Measurements from ENCODE around the gene TCF25. TPM values are rescaled to one million over a fixed set of nuclear protein-coding genes. Genes with fewer than 3 reads are reported as not detected.
"Not testable (repeated sequence)": the region's sequence is repeated elsewhere in the genome, so short reads cannot be mapped to it uniquely, and the experiment has no call there.

Gene TCF25
- total and polyA plus RNA-seq, 2 experiments from 2014 or later = 229 to 300 TPM

DNA sequence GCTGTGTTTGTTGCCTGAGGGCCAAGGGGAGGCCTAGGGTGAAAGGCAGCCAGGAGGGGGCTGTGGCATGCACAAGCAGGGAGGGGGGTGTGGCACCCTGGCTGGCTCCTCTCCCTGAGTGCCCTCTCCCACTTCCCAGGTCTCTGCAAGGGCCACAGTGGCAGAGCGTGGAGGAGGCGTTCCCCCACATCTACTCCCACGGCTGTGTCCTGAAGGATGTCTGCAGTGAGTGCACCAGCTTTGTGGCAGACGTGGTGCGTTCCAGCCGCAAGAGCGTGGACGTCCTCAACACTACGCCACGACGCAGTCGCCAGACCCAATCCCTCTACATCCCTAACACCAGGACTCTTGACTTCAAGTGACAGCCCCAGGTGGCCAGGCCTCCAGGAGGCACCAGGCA, 3.5 kb upstream of the TCF25 start:
- no peaks in the 10 kb centered on the region for H3K4me1 ChIP-seq (ENCODE audit: low read depth)
- no peak overlapping the region for H3K27ac ChIP-seq
- TF ChIP-seq, protein P1, sequence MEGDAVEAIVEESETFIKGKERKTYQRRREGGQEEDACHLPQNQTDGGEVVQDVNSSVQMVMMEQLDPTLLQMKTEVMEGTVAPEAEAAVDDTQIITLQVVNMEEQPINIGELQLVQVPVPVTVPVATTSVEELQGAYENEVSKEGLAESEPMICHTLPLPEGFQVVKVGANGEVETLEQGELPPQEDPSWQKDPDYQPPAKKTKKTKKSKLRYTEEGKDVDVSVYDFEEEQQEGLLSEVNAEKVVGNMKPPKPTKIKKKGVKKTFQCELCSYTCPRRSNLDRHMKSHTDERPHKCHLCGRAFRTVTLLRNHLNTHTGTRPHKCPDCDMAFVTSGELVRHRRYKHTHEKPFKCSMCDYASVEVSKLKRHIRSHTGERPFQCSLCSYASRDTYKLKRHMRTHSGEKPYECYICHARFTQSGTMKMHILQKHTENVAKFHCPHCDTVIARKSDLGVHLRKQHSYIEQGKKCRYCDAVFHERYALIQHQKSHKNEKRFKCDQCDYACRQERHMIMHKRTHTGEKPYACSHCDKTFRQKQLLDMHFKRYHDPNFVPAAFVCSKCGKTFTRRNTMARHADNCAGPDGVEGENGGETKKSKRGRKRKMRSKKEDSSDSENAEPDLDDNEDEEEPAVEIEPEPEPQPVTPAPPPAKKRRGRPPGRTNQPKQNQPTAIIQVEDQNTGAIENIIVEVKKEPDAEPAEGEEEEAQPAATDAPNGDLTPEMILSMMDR (IDR thresholded peaks at IDR 0.05; ENCODE audit: low read depth, low read length) = no peak
- H3K36me3 ChIP-seq = peaks cover 1% of the 10 kb centered on the region
- H3K4me3 ChIP-seq = no peak overlapping the region
- no peaks in the 10 kb centered on the region for H3K9me3 ChIP-seq (ENCODE audit: low read depth)
- DNase-seq (ENCODE audit: low read depth in 1 of 2, low spot score in 1 of 2) = no peak
- H3K27me3 ChIP-seq = no peaks in the 10 kb centered on the region

DNA sequence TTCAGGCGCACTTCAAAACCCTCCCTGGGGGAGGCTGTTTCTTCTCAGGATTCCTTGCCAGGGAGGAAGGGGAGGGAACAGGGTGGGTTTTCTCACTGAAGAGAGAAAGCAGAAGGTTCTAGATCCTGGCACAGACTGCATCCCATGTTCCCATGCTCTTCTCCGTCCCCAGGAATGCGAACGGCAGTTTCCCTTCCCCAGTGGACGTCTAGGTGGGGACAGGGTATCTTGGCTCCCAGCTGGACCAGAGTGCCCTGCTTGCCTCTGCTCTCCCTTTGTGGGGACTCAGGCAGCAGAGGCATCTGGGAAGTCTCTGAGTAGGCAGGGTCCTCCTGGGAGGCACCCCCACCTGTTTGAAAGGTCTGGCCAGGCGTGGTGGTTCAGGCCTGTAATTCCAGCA, 3.0 kb upstream of the TCF25 start:
- peaks cover 4% of the 10 kb centered on the region for H3K36me3 ChIP-seq
- H3K9me3 ChIP-seq (ENCODE audit: low read depth) = no peaks in the 10 kb centered on the region
- DNase-seq (ENCODE audit: low read depth in 1 of 2, low spot score in 1 of 2) = no peak
- no peaks in the 10 kb centered on the region for H3K4me1 ChIP-seq (ENCODE audit: low read depth)
- H3K27me3 ChIP-seq = no peaks in the 10 kb centered on the region
- TF ChIP-seq, protein P1 (IDR thresholded peaks at IDR 0.05; ENCODE audit: low read depth, low read length) = no peak
- H3K27ac ChIP-seq = no peak overlapping the region
- H3K4me3 ChIP-seq = no peak overlapping the region

DNA sequence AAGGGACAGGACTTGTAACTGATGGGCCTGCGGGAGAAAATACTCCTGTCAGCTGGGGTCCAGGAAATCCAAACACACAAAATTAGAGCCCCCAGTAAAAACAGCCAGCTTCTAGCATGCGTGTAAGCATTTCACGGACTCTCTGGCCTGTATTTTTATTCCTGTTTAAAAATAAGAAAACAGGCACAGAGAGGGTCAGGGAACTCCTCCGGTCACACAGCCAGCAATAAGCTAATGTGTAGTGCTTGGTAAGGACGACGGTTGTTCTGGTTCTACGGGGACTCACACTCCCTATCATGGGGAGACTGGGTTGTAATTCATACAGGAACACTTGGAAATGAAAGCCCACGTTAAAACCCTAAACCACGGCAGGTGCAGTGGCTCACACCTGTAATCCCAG, 1.5 kb upstream of the TCF25 start:
- no peaks in the 10 kb centered on the region for H3K27me3 ChIP-seq
- H3K4me3 ChIP-seq = no peak overlapping the region
- H3K9me3 ChIP-seq (ENCODE audit: low read depth) = no peaks in the 10 kb centered on the region
- DNase-seq (ENCODE audit: low read depth in 1 of 2, low spot score in 1 of 2) = no peak
- TF ChIP-seq, protein P1 (IDR thresholded peaks at IDR 0.05; ENCODE audit: low read depth, low read length) = no peak
- no peak overlapping the region for H3K27ac ChIP-seq
- H3K4me1 ChIP-seq (ENCODE audit: low read depth) = no peaks in the 10 kb centered on the region
- peaks cover 4% of the 10 kb centered on the region for H3K36me3 ChIP-seq

DNA sequence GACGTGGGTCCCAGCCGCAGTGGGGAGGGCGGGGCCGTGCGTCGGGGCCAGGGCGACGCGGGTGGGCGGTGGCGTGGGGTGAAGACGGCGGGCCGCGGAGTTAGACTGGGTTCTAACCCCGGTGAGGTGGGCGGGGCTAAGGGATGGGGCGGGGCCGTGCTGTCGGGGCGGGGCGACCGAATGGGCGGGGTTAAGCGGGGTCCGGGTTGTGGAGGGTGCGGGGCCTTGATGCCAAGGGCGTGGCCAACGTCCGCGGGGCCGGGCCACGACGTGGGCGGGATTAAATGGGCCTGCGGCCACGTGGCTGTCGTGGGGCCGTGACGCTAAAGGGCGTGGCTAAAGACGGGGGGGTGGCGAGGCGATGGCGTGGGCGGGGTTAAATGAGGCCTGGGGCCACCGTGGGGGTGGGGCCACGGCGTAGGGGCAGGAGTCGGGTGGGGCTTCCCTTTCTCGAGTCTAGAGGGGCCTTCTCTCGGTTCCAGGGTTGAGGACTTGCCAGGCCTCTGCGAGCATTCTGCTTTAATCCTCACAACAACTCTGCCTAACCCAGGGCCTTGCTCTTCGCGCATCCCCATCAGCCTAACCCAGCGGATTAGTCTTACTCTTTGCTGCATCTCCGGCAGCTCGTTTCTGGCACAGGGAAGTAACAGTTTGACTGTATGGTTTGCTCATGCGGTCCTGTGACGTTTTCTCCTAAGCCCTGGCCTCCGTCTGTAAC, 739 bp downstream of the TCF25 start:
- TF ChIP-seq, protein P1 (IDR thresholded peaks at IDR 0.05; ENCODE audit: low read depth, low read length) = no peak
- no peaks in the 10 kb centered on the region for H3K9me3 ChIP-seq (ENCODE audit: low read depth)
- peak overlapping the region; percentile 62 for H3K4me3 ChIP-seq
- H3K27me3 ChIP-seq = no peaks in the 10 kb centered on the region
- DNase-seq (ENCODE audit: low read depth in 1 of 2, low spot score in 1 of 2) = peak; percentile 96 to 98
- peaks cover 8% of the 10 kb centered on the region for H3K36me3 ChIP-seq
- no peaks in the 10 kb centered on the region for H3K4me1 ChIP-seq (ENCODE audit: low read depth)
- peak overlapping the region; percentile 98 for H3K27ac ChIP-seq

DNA sequence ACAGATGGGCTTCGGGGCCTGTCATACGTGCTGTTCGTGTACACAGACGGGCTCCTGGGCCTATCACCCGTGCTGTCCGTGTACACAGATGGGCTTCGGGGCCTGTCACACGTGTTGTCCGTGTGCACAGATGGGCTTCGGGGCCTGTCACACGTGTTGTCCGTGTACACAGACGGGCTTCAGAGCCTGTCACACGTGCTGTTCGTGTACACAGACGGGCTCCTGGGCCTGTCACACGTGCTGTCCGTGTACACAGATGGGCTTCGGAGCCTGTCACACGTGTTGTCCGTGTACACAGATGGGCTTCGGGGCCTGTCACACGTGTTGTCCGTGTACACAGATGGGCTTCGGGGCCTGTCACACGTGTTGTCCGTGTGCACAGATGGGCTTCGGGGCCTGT, 5.7 kb downstream of the TCF25 start:
- H3K27ac ChIP-seq; H3K27me3 ChIP-seq; H3K9me3 ChIP-seq (ENCODE audit: low read depth); H3K4me1 ChIP-seq (ENCODE audit: low read depth); DNase-seq (ENCODE audit: low read depth in 1 of 2, low spot score in 1 of 2); H3K4me3 ChIP-seq: not testable (repeated sequence)
- peaks cover 23% of the 10 kb centered on the region for H3K36me3 ChIP-seq

DNA sequence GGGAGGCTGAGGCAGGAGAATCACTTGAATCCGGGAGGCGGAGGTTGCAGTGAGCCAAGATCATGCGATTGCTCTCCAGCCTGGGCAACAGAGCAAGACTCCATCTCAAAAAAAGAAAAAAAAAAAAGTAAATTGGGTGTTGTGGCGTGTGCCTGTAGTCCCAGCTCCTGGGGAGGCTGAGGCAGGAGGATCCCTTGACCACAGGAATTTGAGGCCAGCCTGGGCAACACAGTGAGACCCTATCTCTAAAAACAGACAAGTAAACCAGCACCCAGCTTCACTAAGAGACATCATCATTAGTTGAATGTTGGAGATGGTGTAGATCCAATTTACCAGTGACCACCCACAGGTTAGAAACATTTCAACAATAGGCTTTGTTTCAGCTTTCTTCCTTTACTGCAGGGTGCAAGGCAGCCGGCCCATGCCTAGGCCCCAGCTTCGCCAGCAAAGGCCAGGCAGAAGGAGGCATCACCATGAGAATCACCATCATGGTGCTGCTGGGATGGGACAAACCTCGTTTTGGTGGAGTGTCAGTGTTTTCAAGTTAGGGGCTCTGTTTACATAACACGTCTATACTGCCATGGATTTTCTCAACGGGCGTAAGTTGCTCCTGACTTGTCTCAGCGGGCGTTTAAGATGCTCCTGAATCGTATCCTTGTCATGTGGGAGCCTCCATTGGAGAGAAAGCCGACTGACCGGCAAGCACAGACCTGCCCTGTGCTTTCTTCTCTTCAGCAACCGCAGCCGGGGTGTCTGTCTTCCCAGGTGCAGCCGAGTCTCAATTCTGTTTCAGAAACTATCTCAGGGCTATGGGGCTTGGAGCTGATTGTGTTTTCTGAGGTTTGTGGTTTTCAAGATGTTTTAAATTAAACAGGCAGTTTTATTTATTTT, 7.3 kb downstream of the TCF25 start:
- TF ChIP-seq, protein P1 (IDR thresholded peaks at IDR 0.05; ENCODE audit: low read depth, low read length) = no peak
- H3K9me3 ChIP-seq (ENCODE audit: low read depth) = no peaks in the 10 kb centered on the region
- no peak overlapping the region for H3K27ac ChIP-seq
- no peak overlapping the region for H3K4me3 ChIP-seq
- no peaks in the 10 kb centered on the region for H3K4me1 ChIP-seq (ENCODE audit: low read depth)
- no peaks in the 10 kb centered on the region for H3K27me3 ChIP-seq
- H3K36me3 ChIP-seq = peaks cover 29% of the 10 kb centered on the region
- no peak for DNase-seq (ENCODE audit: low read depth in 1 of 2, low spot score in 1 of 2)
